Activated CD4-positive, alpha-beta T cell treated with anti-CD3 and anti-CD28 coated beads, Interleukin-2, Interleukin-4, amounts not matched to agents 100 ng/mL and 50 ng/mL, durations not matched to agents 16 hours and 8 hours (primary cell): Measurements from ENCODE around the gene USP8.
"Not testable (repeated sequence)": the region's sequence is repeated elsewhere in the genome, so short reads cannot be mapped to it uniquely, and the experiment has no call there.

ENCODE experiments used
- DNase-seq: peaks from one replicate; pipeline ENCODE4 v3.0.0-alpha.2; 2020; ENCODE audit warnings: low spot score

The USP8 gene

GRCh38 chr15:50440932-50441331 is 16.7 kb downstream of the USP8 start:
- no peak for DNase-seq

- no peak for DNase-seq
Observed at GRCh38 chr15:50452927-50453326, 28.7 kb downstream of the USP8 start.

GRCh38 chr15:50458348-50459112 is 34.3 kb downstream of the USP8 start:
- DNase-seq = no peak

GRCh38 chr15:50463423-50464358 is 39.5 kb downstream of the USP8 start:
- DNase-seq = peak; percentile 33

- no peak for DNase-seq
Observed at GRCh38 chr15:50471072-50471471, 46.9 kb downstream of the USP8 start.

- no peak for DNase-seq
Observed at GRCh38 chr15:50476143-50476542, 51.9 kb downstream of the USP8 start.

GRCh38 chr15:50484781-50485180 is 60.6 kb downstream of the USP8 start:
- no peak for DNase-seq

- DNase-seq = no peak
Observed at GRCh38 chr15:50485389-50485788, 61.2 kb downstream of the USP8 start.

- DNase-seq = peak; percentile 35
Observed at GRCh38 chr15:50487287-50487686, 63.1 kb downstream of the USP8 start.

GRCh38 chr15:50493625-50494024 is 69.4 kb downstream of the USP8 start:
- no peak for DNase-seq

- DNase-seq = not testable (repeated sequence)
Observed at GRCh38 chr15:50494547-50494946, 70.3 kb downstream of the USP8 start.

GRCh38 chr15:50496692-50497091 is 72.5 kb downstream of the USP8 start:
- DNase-seq = no peak

GRCh38 chr15:50500352-50500751 is 76.1 kb downstream of the USP8 start:
- DNase-seq = no peak

GRCh38 chr15:50501815-50502214 is 77.6 kb downstream of the USP8 start:
- no peak for DNase-seq

GRCh38 chr15:50503144-50503543 is 78.9 kb downstream of the USP8 start:
- no peak for DNase-seq

- DNase-seq = not testable (repeated sequence)
Observed at GRCh38 chr15:50505656-50506055, 81.5 kb downstream of the USP8 start.

- no peak for DNase-seq
Observed at GRCh38 chr15:50506121-50506520, 81.9 kb downstream of the USP8 start.

GRCh38 chr15:50513001-50513400 is 88.8 kb downstream of the USP8 start:
- no peak for DNase-seq

- no peak for DNase-seq
Observed at GRCh38 chr15:50519740-50520425, 95.7 kb downstream of the USP8 start.

GRCh38 chr15:50523851-50524251 is 99.6 kb downstream of the USP8 start:
- DNase-seq = no peak

- DNase-seq = no peak
Observed at GRCh38 chr15:50531163-50531562, 107.0 kb downstream of the USP8 start.

GRCh38 chr15:50531766-50532165 is 107.6 kb downstream of the USP8 start:
- DNase-seq = no peak

GRCh38 chr15:50542887-50543210 is 118.6 kb downstream of the USP8 start:
- no peak for DNase-seq
